ENCODE measurements around the gene SIRPD.

SIRPD gene

DNA sequence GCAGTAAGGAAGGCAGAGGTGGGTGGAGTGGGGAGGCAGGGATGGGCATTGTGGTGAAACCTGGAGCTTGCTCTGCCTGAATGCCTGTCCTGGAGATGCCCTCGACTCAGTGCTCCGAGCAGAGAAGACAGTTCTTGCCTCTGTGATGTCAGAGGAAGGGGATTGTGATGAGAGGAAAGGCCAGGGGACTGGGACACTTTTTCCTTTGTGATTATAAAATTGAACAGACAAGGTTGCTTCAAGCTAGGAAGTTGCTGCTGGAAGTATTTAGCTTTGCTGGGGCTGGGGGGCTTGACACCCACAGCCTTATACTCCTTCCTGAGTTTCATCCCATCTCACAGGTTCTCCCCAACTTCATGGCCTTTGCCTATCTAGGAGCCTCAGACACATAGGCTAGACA is at the start of gene SIRPD:
TSS of gene SIRPD (minus strand) at position 101 of the 400 bp plus-strand sequence. CDS start at position 49, 52 bp downstream.
- no peak within 1 kb of the TSS for H3K4me3 ChIP-seq (ENCODE audit: low read depth, low read length)
- TF ChIP-seq, protein P1, sequence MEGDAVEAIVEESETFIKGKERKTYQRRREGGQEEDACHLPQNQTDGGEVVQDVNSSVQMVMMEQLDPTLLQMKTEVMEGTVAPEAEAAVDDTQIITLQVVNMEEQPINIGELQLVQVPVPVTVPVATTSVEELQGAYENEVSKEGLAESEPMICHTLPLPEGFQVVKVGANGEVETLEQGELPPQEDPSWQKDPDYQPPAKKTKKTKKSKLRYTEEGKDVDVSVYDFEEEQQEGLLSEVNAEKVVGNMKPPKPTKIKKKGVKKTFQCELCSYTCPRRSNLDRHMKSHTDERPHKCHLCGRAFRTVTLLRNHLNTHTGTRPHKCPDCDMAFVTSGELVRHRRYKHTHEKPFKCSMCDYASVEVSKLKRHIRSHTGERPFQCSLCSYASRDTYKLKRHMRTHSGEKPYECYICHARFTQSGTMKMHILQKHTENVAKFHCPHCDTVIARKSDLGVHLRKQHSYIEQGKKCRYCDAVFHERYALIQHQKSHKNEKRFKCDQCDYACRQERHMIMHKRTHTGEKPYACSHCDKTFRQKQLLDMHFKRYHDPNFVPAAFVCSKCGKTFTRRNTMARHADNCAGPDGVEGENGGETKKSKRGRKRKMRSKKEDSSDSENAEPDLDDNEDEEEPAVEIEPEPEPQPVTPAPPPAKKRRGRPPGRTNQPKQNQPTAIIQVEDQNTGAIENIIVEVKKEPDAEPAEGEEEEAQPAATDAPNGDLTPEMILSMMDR (IDR thresholded peaks at IDR 0.05; ENCODE audit: low read depth, low read length, missing control alignments) = no peak
- DNase-seq (ENCODE audit: low read depth) = no peak

- TF ChIP-seq, protein P1 (IDR thresholded peaks at IDR 0.05; ENCODE audit: low read depth, low read length, missing control alignments) = no peak
- no peak for DNase-seq (ENCODE audit: low read depth)
Measured at GRCh38 chr20:1600736-1601135, 43.2 kb upstream of the SIRPD start.

DNA sequence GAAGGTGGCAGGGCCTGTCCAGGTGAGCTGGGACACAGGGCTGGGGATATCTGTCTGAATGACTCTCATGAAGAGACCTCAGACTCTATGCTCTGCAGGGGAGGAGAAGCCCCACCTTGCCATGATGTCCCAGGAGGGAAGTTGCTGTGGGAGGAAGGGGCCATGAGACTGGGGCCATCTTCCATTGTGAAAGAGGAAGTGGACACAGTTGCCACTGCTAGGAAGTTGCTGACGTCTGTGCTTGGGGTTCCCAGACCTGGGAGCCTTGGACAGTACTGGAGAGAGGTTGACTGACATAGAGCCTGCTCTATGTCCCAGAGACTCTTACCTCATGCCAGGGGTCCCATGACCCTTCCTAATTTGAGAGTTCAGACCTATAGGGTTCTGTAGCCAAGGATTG is 37.8 kb upstream of the SIRPD start:
- H3K4me3 ChIP-seq (ENCODE audit: low read depth, low read length) = no peak overlapping the region
- TF ChIP-seq, protein P1 (IDR thresholded peaks at IDR 0.05; ENCODE audit: low read depth, low read length, missing control alignments) = no peak
- DNase-seq (ENCODE audit: low read depth) = no peak

More at GRCh38 chr20:1600736-1601135, 43.2 kb upstream of the SIRPD start:
- H3K4me3 ChIP-seq (ENCODE audit: low read depth, low read length) = no peak overlapping the region

GRCh38 chr20:1588533-1589460 is 31.3 kb upstream of the SIRPD start:
- DNase-seq (ENCODE audit: low read depth) = no peak
- TF ChIP-seq, protein P1 (IDR thresholded peaks at IDR 0.05; ENCODE audit: low read depth, low read length, missing control alignments) = no peak
- no peak overlapping the region for H3K4me3 ChIP-seq (ENCODE audit: low read depth, low read length)

GRCh38 chr20:1587781-1588532 is 30.5 kb upstream of the SIRPD start:
- no peak for DNase-seq (ENCODE audit: low read depth)
- H3K4me3 ChIP-seq (ENCODE audit: low read depth, low read length) = no peak overlapping the region
- TF ChIP-seq, protein P1 (IDR thresholded peaks at IDR 0.05; ENCODE audit: low read depth, low read length, missing control alignments) = no peak

DNA sequence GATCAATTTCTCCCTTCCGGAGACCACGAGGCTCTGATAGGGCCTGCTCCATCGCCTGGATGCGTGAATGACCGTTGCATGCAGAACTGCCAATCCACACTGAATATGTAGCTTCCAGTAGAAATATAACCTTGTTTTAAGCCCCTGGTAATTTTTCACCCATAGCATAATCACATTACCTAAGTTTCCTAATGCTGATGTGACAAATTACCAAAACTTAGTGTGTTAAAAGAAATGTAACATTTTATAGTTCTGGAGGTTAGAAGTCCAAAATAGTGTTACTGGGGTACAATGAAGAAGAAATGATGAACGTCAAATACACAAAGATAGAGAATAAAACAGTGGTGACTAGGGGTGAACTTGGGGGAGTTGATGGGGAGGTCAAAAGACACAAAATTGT is 22.0 kb upstream of the SIRPD start:
- TF ChIP-seq, protein P1 (IDR thresholded peaks at IDR 0.05; ENCODE audit: low read depth, low read length, missing control alignments) = no peak
- no peak overlapping the region for H3K4me3 ChIP-seq (ENCODE audit: low read depth, low read length)
- DNase-seq (ENCODE audit: low read depth) = no peak
